PFSK-1 (cell line): Measurements from ENCODE around the gene PANX2.

Source experiments
- REST ChIP-seq, 2 experiments: IDR thresholded peaks; 2 replicates each; pipeline versions ENCODE4 v1.6.1 to v1.8.0; 2011 to 2012; ENCODE audit warnings: low read depth in 2 of 2, low read length in 2 of 2, control low read depth in 1 of 2, inconsistent platforms in 1 of 2, mild to moderate bottlenecking in 1 of 2, moderate library complexity in 1 of 2; ENCODE audit not compliant: insufficient read depth in 1 of 2
- TAF1 ChIP-seq: IDR thresholded peaks from 2 replicates; pipeline ENCODE4 v1.6.1; 2012; ENCODE audit warnings: low read length, control low read depth, borderline replicate concordance; ENCODE audit not compliant: insufficient read depth

GRCh38 chr22:50141891-50142363, 28.6 kb upstream of the PANX2 start:
- TF ChIP-seq REST (IDR thresholded peaks at IDR 0.05; ENCODE audit: insufficient read depth in 1 of 2, low read depth in 2 of 2, low read length in 2 of 2), result no peak
- no peak for TF ChIP-seq TAF1
